ENCODE measurements around the gene ZSCAN29. TPM values are rescaled to one million over a fixed set of nuclear protein-coding genes. Genes with fewer than 3 reads are reported as not detected.

ZSCAN29 gene
- total RNA-seq, 5 donors from 2014 or later (not counting 1 experiment from before 2014, with no cell fraction given): 16.6 to 38.3 (median 32.2) TPM

GRCh38 chr15:43383070-43383469, 12.2 kb upstream of the ZSCAN29 start:
- H3K4me3 Mint-ChIP-seq: no peak overlapping the region
- H3K36me3 ChIP-seq (ENCODE audit: control insufficient read depth in 2 of 2, extremely low read depth in 1 of 2, insufficient read depth in 1 of 2, low read length in 1 of 2): peaks cover 7 to 73% of the 10 kb centered on the region in 2 donors

GRCh38 chr15:43382310-43382709, 11.5 kb upstream of the ZSCAN29 start:
- Histone ChIP-seq H3K36me3 (ENCODE audit: control insufficient read depth in 2 of 2, extremely low read depth in 1 of 2, insufficient read depth in 1 of 2, low read length in 1 of 2) (peaks cover 7 to 68% of the 10 kb centered on the region in 2 donors), H3K27me3 (replicated peaks in 1 of 2; ENCODE audit: control insufficient read depth in 2 of 2, extremely low read depth in 1 of 2, insufficient read depth in 2 of 2, low read length in 1 of 2) (no peaks in the 10 kb centered on the region), H3K27ac (ENCODE audit: low read length) (no peak overlapping the region), H3K9me3 (no peaks in the 10 kb centered on the region), H3K4me3 (ENCODE audit: control insufficient read depth in 1 of 2, extremely low read depth in 1 of 2, low read length in 1 of 2) (no peak overlapping the region), H3K4me1 (ENCODE audit: control insufficient read depth in 1 of 2, extremely low read depth in 1 of 2, insufficient read depth in 2 of 2, low read length in 2 of 2) (no peaks in the 10 kb centered on the region)
- no peaks in the 10 kb centered on the region for H3K9me3 Mint-ChIP-seq
- peaks cover 0 to 7% (median 0%) of the 10 kb centered on the region in 3 donors for H3K4me1 Mint-ChIP-seq
- H3K4me3 Mint-ChIP-seq: no peak overlapping the region
- no peak for ATAC-seq (replicated peaks in 1 of 4)
- no peak for DNase-seq
- peaks cover 69% of the 10 kb centered on the region for H3K36me3 Mint-ChIP-seq
- ChIA-PET POLR2A (interaction anchor here in 1 of 2 donors (0.7 kb wide), 1 partner anchor 76 kb away, joined by 4 read pairs; no protein-coding TSS in a partner anchor), CTCF (interaction anchor here in 1 of 2 donors (0.5 kb wide), 1 partner anchor 1677 kb away, joined by 5 read pairs; no protein-coding TSS in a partner anchor)
- no peaks in the 10 kb centered on the region for H3K27me3 Mint-ChIP-seq
- H3K27ac Mint-ChIP-seq: no peak overlapping the region
- no CpG with 5 or more reads among the region's 4 CpGs for WGBS (ENCODE audit: insufficient coverage)

More at GRCh38 chr15:43383070-43383469, 12.2 kb upstream of the ZSCAN29 start:
- Mint-ChIP-seq H3K27me3 (no peaks in the 10 kb centered on the region), H3K27ac (no peak overlapping the region), H3K4me1 (peaks cover 0 to 1% (median 0%) of the 10 kb centered on the region in 3 donors), H3K9me3 (no peaks in the 10 kb centered on the region), H3K36me3 (peaks cover 63% of the 10 kb centered on the region)
- WGBS (ENCODE audit: insufficient coverage): 70% methylated on average over 2 of the region's 2 CpGs
- POLR2A ChIA-PET: interaction anchor here in 1 of 2 donors (0.5 kb wide), 1 partner anchor 274 kb away, joined by 6 read pairs; no protein-coding TSS in a partner anchor
- DNase-seq (no peak), ATAC-seq (replicated peaks in 1 of 4) (no peak)
- no peaks in the 10 kb centered on the region for H3K27me3 ChIP-seq (replicated peaks in 1 of 2; ENCODE audit: control insufficient read depth in 2 of 2, extremely low read depth in 1 of 2, insufficient read depth in 2 of 2, low read length in 1 of 2)
- no peaks in the 10 kb centered on the region for H3K9me3 ChIP-seq
- no peak overlapping the region for H3K4me3 ChIP-seq (ENCODE audit: control insufficient read depth in 1 of 2, extremely low read depth in 1 of 2, low read length in 1 of 2)
- H3K4me1 ChIP-seq (ENCODE audit: control insufficient read depth in 1 of 2, extremely low read depth in 1 of 2, insufficient read depth in 2 of 2, low read length in 2 of 2): no peaks in the 10 kb centered on the region
- CTCF ChIA-PET: no interaction called here
- H3K27ac ChIP-seq (ENCODE audit: low read length): no peak overlapping the region

- peaks cover 42% of the 10 kb centered on the region for H3K36me3 Mint-ChIP-seq
- no peaks in the 10 kb centered on the region for H3K9me3 Mint-ChIP-seq
- Histone ChIP-seq H3K27me3 (replicated peaks in 1 of 2; ENCODE audit: control insufficient read depth in 2 of 2, extremely low read depth in 1 of 2, insufficient read depth in 2 of 2, low read length in 1 of 2) (no peaks in the 10 kb centered on the region), H3K36me3 (ENCODE audit: control insufficient read depth in 2 of 2, extremely low read depth in 1 of 2, insufficient read depth in 1 of 2, low read length in 1 of 2) (peaks cover 7 to 40% of the 10 kb centered on the region in 2 donors), H3K9me3 (no peaks in the 10 kb centered on the region), H3K4me1 (ENCODE audit: control insufficient read depth in 1 of 2, extremely low read depth in 1 of 2, insufficient read depth in 2 of 2, low read length in 2 of 2) (no peaks in the 10 kb centered on the region), H3K27ac (ENCODE audit: low read length) (no peak overlapping the region), H3K4me3 (ENCODE audit: control insufficient read depth in 1 of 2, extremely low read depth in 1 of 2, low read length in 1 of 2) (no peak overlapping the region)
- ChIA-PET CTCF (no interaction called here), POLR2A (no interaction called here)
- ATAC-seq (replicated peaks in 1 of 4) (no peak), DNase-seq (no peak)
- H3K27me3 Mint-ChIP-seq: no peaks in the 10 kb centered on the region
- H3K27ac Mint-ChIP-seq: no peak overlapping the region
- peaks cover 9 to 22% (median 9%) of the 10 kb centered on the region in 3 donors for H3K4me1 Mint-ChIP-seq
- H3K4me3 Mint-ChIP-seq: no peak overlapping the region
These were observed 7.8 kb upstream of the ZSCAN29 start for GRCh38 chr15:43378601-43379000.

- H3K27me3 ChIP-seq (replicated peaks in 1 of 2; ENCODE audit: control insufficient read depth in 2 of 2, extremely low read depth in 1 of 2, insufficient read depth in 2 of 2, low read length in 1 of 2): no peaks in the 10 kb centered on the region
- Mint-ChIP-seq H3K4me3 (no peak overlapping the region), H3K27me3 (no peaks in the 10 kb centered on the region), H3K9me3 (no peaks in the 10 kb centered on the region), H3K4me1 (peaks cover 27 to 39% (median 29%) of the 10 kb centered on the region in 3 donors), H3K27ac (no peak overlapping the region), H3K36me3 (peaks cover 28% of the 10 kb centered on the region)
- peak in 3 of 4 experiments; percentile 50 to 71 (median 57) for ATAC-seq (replicated peaks in 1 of 4)
- 82% methylated on average over 4 of the region's 13 CpGs for WGBS (ENCODE audit: insufficient coverage)
- POLR2A ChIA-PET: no interaction called here
- H3K9me3 ChIP-seq: no peaks in the 10 kb centered on the region
- peak in 20 of 35 experiments; percentile 4 to 60 (median 20) for DNase-seq
- H3K27ac ChIP-seq (ENCODE audit: low read length): no peak overlapping the region
- H3K4me1 ChIP-seq (ENCODE audit: control insufficient read depth in 1 of 2, extremely low read depth in 1 of 2, insufficient read depth in 2 of 2, low read length in 2 of 2): peaks cover 11 to 13% of the 10 kb centered on the region in 2 experiments
- no peak overlapping the region for H3K4me3 ChIP-seq (ENCODE audit: control insufficient read depth in 1 of 2, extremely low read depth in 1 of 2, low read length in 1 of 2)
- CTCF ChIA-PET: interaction anchor here (0.5 to 1.2 kb wide), 7 partner anchors 14 to 1170 kb away, joined by 3 to 8 read pairs (median 3); partner anchors contain the start of gene TP53BP1 (in 1 of the 2)
- H3K36me3 ChIP-seq (ENCODE audit: control insufficient read depth in 2 of 2, extremely low read depth in 1 of 2, insufficient read depth in 1 of 2, low read length in 1 of 2): peaks cover 4 to 20% of the 10 kb centered on the region in 2 donors
These were observed 5.3 kb upstream of the ZSCAN29 start for GRCh38 chr15:43376017-43376705.

GRCh38 chr15:43370310-43370974, 401 bp downstream of the ZSCAN29 start:
- H3K4me1 Mint-ChIP-seq: peaks cover 56 to 61% (median 56%) of the 10 kb centered on the region in 3 donors
- H3K4me1 ChIP-seq (ENCODE audit: control insufficient read depth in 1 of 2, extremely low read depth in 1 of 2, insufficient read depth in 2 of 2, low read length in 2 of 2): peaks cover 17 to 26% of the 10 kb centered on the region in 2 experiments
- H3K36me3 ChIP-seq (ENCODE audit: control insufficient read depth in 2 of 2, extremely low read depth in 1 of 2, insufficient read depth in 1 of 2, low read length in 1 of 2): peaks cover 8 to 10% of the 10 kb centered on the region in 2 donors
- H3K36me3 Mint-ChIP-seq: peaks cover 38% of the 10 kb centered on the region
- ATAC-seq (replicated peaks in 1 of 4) (peak; percentile 25 to 54 (median 36)), DNase-seq (peak in 5 of 35 experiments; percentile 1 to 28 (median 3))
- peaks cover 3% of the 10 kb centered on the region for H3K9me3 ChIP-seq
- H3K4me3 Mint-ChIP-seq: peak overlapping the region; percentile 88 to 91 (median 91)
- peaks cover 15 to 33% (median 21%) of the 10 kb centered on the region in 3 donors for H3K9me3 Mint-ChIP-seq
- no peaks in the 10 kb centered on the region for H3K27me3 ChIP-seq (replicated peaks in 1 of 2; ENCODE audit: control insufficient read depth in 2 of 2, extremely low read depth in 1 of 2, insufficient read depth in 2 of 2, low read length in 1 of 2)
- peak overlapping the region; percentile 86 to 94 for H3K4me3 ChIP-seq (ENCODE audit: control insufficient read depth in 1 of 2, extremely low read depth in 1 of 2, low read length in 1 of 2)
- peak overlapping the region; percentile 60 to 84 for H3K27ac Mint-ChIP-seq
- no peaks in the 10 kb centered on the region for H3K27me3 Mint-ChIP-seq
- ChIA-PET POLR2A (no interaction called here), CTCF (interaction anchor here in 1 of 2 donors (1.1 to 1.6 kb wide), 2 partner anchors 9 to 20 kb away, joined by 3 to 4 read pairs; no protein-coding TSS in a partner anchor)
- 5% methylated on average over 41 of the region's 45 CpGs for WGBS (ENCODE audit: insufficient coverage)
- peak overlapping the region; percentile 51 for H3K27ac ChIP-seq (ENCODE audit: low read length)

- Histone ChIP-seq H3K9me3 (peaks cover 13% of the 10 kb centered on the region), H3K27me3 (replicated peaks in 1 of 2; ENCODE audit: control insufficient read depth in 2 of 2, extremely low read depth in 1 of 2, insufficient read depth in 2 of 2, low read length in 1 of 2) (no peaks in the 10 kb centered on the region), H3K4me1 (ENCODE audit: control insufficient read depth in 1 of 2, extremely low read depth in 1 of 2, insufficient read depth in 2 of 2, low read length in 2 of 2) (no peaks in the 10 kb centered on the region), H3K4me3 (ENCODE audit: control insufficient read depth in 1 of 2, extremely low read depth in 1 of 2, low read length in 1 of 2) (no peak overlapping the region), H3K27ac (ENCODE audit: low read length) (no peak overlapping the region), H3K36me3 (ENCODE audit: control insufficient read depth in 2 of 2, extremely low read depth in 1 of 2, insufficient read depth in 1 of 2, low read length in 1 of 2) (peaks cover 5 to 14% of the 10 kb centered on the region in 2 donors)
- no peaks in the 10 kb centered on the region for H3K27me3 Mint-ChIP-seq
- WGBS (ENCODE audit: insufficient coverage): 100% methylated on average over 1 of the region's 7 CpGs
- H3K4me1 Mint-ChIP-seq: peaks cover 0 to 11% (median 2%) of the 10 kb centered on the region in 3 donors
- peaks cover 76% of the 10 kb centered on the region for H3K36me3 Mint-ChIP-seq
- no peak for DNase-seq
- ATAC-seq (replicated peaks in 1 of 4): no peak
- H3K4me3 Mint-ChIP-seq: no peak overlapping the region
- H3K27ac Mint-ChIP-seq: no peak overlapping the region
- POLR2A ChIA-PET: interaction anchor here in 1 of 2 donors (0.6 kb wide), 1 partner anchor 67 kb away, joined by 4 read pairs; no protein-coding TSS in a partner anchor
- peaks cover 22 to 62% (median 54%) of the 10 kb centered on the region in 3 donors for H3K9me3 Mint-ChIP-seq
- CTCF ChIA-PET: interaction anchor here in 1 of 2 donors (1.2 to 1.7 kb wide), 2 partner anchors 9 to 15 kb away, joined by 3 to 4 read pairs; partner anchors contain the start of genes TUBGCP4 and ZSCAN29
These were observed 9.4 kb downstream of the ZSCAN29 start for GRCh38 chr15:43361313-43361903.
